Lower leg skin (tissue), 3 donors: Measurements from ENCODE around the gene SIVA1.

ENCODE experiments used
- CTCF ChIP-seq, 3 donors: fragments of 450-650 bp; IDR thresholded peaks; one replicate each; pipeline ENCODE4 v1.5.1; 2016; ENCODE audit warnings: antibody characterized with exemption in 3 of 3, mild to moderate bottlenecking in 3 of 3, moderate library complexity in 2 of 3
- POLR2A ChIP-seq, 2 donors: fragments of 450-650 bp; IDR thresholded peaks; one replicate each; pipeline ENCODE4 v1.6.1; 2016 to 2017; ENCODE audit warnings: antibody characterized with exemption in 2 of 2, mild to moderate bottlenecking in 1 of 2, moderate library complexity in 1 of 2

DNA sequence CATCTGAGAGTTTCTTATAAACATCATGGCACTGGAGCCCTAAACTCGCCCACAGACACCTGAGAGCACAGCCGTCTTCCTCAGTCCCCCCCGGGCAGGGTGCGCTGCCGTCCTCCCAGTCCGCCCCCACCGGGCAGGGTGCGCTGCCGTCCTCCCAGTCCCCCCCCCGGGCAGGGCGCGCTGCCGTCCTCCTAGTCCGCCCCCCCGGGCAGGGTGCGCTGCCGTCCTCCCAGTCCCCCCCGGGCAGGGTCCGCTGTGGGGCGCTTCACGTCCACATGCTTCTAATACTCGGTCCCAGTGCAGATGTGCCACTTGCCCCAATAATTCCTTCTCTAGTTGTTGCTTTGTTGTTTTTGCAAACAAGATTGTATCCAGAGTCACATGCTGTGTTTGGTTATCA, 35.8 kb upstream of the SIVA1 start:
- TF ChIP-seq CTCF (IDR thresholded peaks at IDR 0.05) (no peak), POLR2A (IDR thresholded peaks at IDR 0.05) (no peak)
